Iris pigment epithelial cell (primary cell): Measurements from ENCODE around the gene CLDN3.

Source experiments
- DNase-seq: peaks from one replicate; pipeline ENCODE4 v3.0.0-alpha.2; 2011; ENCODE audit warnings: low read depth

The CLDN3 gene

DNA sequence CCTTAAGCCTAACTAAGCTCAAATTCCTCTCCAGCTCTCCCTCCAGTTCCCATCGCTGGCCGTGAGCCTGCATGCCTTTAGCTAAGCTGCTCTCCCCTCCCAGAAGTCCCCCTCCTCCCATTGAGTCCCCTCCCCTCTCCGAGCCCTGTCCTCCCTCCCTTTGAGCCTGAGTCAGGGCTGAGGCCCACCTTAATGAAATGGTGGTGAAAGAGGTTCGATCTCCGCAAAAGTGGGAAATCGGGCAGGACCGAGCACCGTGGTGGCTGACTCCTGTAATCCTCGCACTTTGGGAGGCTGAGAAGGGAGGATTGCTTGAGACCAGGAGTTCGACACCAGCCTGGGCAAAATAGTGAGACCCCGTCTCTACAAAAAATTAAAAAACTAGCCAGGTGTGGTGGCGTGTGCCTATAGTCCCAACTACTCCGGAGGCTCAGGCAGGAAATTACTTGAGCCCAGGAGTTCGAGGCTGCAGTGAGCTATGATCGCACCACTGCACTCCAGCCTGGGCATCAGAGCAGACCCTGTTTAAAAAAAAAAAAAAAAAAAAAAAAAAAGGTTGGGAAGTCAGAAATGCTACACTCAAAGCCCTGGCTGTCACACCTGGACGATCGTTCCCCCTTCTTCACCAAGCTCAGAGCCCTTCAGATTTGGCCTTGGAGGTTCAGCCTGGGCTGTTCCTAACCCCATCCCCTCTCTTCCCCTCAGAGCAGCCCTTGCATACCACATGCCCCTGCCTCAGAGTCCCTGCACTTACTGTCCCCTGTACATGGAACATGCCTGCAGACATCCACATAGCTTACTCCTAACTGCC lies 995 bp upstream of the CLDN3 start:
- no peak for DNase-seq

DNA sequence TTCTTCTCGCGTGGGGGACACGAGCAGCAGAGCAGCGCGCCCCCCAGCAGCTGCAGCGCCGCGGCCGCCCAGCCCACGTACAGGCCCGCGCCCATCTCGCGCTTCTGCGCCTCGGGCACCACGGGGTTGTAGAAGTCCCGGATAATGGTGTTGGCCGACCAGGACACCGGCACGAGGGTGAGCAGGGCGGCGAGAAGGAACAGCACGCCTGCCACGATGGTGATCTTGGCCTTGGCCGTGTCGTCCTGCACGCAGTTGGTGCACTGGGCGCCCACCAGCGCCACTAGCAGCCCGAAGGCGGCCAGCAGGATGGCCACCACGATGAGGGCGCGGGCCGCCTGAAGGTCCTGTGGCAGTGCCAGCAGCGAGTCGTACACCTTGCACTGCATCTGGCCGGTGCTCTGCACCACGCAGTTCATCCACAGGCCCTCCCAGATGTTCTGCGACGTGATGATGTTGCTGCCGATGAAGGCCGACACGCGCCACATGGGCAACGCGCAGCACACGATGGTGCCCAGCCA lies 529 bp downstream of the CLDN3 start:
- no peak for DNase-seq

DNA sequence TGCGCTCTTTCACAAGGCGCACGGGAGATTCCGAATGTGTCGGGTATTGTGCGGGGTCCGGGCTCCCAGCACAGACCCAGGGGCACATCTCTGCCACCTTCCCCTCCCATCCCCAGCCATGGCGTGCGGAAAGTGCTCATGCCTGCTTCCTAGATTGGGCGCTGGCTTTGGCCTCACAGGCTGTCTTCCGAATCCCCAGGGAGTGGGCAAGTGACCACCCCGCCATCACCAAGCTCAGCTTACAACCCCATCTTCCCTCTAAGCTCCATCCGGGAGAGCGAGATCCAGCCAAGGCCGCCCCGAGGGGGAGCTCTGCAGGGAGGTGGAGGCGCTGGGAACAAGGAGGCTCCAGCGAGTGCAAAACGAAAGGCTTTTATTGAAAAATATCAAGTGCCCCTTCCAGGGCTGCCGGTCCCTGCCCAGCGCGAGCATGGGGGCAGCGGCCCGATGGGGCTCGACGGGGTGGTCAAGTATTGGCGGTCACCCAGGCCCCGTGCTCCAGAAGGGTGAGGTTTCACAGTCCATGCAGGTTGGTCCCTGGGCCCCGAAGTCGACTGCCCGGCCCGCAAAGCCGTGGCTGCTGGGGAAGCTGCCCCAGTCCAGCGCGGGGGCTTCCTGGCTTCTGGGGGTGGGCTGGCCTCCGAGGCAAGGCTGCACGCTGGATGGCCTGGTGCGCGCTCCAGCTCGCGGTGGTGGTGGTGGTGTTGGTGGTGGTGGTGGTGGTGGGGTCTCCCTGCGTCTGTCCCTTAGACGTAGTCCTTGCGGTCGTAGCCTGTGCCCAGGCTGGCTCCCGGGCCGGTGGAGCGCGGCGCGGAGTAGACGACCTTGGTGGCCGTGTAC lies 1.2 kb downstream of the CLDN3 start:
- DNase-seq: no peak

DNA sequence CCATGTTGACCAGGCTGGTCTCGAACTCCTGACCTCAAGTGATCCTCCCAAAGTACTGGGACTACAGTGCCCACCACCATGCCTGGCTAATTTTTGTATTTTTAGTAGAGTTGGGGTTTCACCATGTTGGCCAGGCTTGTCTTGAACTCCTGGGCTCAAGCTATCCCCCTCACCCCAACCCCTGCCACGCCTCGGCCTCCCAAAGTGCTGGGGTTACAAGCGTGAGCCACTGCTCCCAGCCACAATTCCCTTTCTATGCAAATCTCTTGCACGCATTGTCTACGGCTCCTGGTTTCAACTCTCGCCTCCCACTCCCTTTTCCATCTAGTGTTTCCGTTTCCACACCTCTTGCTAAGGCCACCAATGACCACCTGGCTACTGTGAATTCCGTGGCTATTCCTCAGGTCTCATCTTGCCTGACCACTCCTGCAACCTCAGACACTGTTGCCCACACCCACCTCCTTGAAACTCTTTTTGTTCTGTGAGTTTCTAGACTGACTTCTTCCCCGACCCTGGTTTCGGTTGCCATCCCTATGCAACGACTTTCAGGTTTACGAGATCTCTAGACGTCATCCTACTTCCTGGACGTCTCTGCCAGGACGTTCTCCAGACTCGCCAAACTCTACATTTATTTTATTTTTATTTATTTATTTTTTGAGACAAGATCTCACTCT lies 3.4 kb downstream of the CLDN3 start:
- DNase-seq: no peak

DNA sequence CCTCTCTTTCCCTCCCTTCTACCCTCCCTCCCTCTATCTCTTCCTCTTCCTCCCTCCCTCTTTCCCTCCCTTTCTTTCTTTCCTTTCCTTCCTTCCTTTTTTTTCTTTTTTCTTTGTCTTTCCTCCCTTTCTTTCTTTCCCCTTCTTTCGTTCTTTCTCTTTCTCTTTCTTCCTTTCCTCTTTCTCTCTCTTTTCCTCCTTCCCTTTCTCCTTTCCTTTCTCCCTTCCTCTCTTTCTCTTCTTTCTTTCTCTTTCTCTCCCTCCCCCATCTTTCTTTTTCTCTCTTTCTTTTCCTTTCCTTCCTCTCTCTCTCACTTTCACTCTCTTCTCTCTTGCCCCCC lies 7.4 kb downstream of the CLDN3 start:
- no peak for DNase-seq

DNA sequence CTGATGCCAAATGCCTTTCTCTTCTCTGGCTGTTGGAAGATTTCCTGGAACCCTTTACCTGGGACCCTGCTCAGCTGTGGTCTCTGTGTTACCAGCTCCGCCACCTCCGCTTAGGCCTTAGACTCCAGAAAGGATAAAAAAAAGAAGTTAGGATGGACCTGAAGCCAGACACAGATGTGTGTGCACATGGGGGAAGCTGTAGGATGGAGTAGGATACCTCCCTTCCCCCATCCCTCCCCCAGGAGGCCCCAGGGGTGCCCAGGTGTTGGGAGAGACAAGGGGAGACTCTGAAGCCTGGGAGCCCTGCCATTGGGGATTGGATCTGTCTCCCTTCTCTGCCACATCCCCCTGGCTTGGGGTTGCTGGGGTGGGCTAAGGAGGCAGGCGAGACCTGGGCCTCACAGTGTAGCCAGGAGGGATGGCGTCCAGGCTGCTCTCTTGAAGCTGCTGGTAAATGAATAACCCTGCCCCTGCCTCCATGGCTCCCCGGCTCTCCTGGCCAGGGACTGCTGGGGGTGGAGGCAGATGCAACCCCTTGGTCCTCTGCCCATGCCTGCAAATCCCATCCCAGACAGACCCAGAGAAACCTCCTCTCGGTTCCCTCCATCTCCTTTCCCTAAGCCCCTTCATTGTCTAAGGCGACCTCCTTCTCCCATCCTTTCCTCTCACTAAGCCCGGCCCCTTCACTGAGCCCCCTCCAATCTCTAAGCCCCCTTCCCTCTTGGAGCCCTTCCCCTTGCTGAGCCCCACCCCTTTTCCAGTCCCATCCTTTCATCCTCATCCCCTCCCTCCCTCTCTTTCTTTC lies 8.0 kb downstream of the CLDN3 start:
- DNase-seq: no peak

DNA sequence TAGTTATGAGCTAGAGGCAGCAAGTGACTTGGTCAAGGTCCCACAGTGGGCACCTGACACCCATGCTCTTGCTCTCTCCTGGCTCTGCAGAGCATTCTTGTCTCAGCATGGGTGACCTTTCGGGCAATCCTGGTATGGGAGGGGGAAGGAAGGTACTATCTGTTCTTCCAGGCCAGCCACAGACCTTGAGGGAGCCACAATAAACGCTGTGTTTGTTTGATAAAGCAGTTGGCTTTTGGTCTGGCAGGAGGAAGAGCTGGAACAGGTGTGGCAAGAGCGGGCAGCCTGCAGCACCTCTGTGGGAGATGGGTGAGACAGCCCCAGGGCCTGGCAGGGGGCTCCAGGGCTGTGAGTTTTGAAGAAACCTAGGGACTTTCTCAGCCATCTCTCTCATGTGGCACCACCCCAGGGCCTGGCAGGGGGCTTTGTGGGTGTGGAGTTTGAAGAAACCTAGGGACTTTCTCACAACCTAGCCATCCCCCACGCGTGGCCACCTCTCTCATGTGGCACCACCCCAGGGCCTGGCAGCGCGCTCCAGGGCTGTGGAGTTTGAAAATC lies 11.4 kb downstream of the CLDN3 start:
- no peak for DNase-seq

DNA sequence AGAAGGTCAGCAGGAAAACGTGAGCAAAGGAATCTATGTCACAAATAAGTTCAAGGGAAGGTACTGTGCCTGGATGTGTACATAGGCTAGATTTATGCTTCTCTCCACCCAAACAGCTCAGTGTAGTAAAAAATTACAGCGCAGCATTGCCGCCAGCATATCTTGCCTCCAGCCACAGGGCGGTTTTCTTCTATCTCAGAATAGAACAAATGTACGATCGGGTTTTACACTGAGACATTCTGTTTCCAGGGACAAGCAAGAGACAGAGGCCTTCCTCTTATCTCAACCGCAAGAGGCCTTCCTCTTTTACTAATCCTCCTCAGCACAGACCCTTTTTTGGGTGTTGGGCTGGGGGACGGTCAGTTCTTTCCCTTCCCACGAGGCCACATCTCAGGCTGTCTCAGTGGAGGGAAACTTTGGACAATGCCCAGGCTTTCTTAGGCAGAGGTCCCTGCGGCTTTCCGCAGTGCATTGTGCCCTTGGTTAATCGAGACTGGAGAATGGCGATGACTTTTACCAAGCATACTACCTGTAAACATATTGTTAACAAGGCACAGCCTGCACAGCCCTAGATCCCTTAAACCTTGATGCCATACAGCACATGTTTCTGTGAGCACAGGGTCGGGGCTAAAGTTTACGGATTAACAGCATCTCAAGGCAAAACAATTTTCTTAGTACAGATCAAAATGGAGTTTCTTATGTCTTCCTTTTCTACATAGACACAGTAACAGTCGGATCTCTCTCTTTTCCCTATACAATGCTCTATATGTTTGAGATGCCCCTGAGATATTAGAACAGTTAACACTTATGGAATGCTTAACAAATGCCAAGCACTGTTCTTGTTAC lies 19.9 kb downstream of the CLDN3 start:
- DNase-seq: no peak

DNA sequence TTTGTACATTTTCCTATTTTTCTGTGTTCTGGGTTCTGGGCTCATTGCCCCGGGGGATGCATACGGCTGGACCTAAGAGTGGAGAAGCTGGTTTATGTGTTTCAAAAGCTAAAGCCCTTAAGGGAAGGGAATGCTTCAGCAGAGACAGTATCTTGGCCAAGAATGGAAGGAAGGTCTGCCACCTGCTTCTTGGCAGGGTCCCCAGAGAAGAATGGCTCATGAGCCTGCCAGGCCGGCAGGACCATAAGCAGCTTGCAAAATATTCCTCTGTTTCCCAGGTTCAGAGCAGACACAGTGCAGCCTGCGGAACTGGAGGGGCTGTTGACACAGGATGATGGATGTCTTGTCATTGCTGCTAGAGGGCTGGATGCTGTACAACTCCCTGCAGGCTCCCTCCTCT lies 23.7 kb downstream of the CLDN3 start:
- DNase-seq: no peak

DNA sequence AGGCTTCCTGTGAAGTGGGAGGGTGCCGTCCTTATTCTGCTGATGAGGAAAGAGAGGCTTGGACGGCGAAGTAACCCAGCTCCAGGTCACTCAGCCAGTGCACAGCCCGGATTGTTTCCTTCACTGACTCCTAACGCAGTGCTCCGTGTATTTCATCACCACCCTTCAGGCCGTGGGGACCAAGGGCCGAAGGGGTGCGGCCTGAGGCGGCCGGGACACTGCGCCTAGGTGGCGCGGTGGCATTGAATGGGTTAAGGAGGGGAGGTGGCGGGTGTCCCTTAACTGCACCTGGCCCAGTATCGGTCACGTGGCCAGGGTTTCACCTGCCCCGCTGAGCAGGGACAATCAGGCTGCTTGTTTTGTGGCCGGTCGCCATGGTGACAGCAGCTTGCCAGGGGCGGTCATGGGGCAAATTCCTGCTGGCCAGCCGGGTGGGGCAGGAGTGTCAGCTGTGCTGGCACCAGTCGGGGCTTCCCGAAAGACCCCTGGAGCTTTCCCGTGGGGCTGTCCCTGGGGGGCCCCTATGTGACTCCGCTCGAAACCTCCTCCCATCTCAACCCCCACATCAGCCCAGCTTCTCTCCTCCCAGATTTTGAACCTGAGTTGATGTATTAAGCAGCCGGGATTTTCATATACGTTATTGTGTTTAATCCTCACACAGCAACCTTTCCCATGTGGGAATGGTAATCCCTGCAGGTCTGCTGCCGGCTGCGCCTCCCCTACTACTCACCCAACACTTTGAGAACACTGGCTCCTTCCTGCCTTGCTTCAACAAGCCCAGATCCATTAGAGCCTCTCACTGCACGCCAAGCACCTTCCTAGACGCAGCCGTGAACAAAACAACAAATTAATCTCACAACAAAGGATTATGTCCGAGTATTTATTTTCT lies 27.1 kb downstream of the CLDN3 start:
- no peak for DNase-seq

DNA sequence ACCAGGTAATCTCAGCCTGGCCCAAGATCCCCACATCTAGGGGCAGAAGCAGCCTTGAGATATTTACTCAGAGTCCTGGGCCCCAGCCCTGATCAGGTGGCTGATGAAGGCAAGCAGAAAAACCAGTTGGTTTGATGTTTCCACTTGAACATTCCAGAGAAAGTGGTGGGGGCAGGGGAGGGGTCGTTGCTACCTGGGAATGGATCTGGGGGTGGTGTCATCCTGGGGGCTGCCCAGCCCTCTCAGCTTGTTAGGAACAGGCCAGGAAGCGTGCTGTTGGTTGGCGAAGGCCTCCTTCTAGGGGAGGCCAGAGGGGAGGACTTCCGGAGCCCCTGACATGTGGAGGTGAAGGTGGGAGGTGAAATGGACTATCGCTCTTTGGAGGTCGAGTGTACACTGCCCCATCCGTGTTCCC lies 27.7 kb downstream of the CLDN3 start:
- DNase-seq: no peak

DNA sequence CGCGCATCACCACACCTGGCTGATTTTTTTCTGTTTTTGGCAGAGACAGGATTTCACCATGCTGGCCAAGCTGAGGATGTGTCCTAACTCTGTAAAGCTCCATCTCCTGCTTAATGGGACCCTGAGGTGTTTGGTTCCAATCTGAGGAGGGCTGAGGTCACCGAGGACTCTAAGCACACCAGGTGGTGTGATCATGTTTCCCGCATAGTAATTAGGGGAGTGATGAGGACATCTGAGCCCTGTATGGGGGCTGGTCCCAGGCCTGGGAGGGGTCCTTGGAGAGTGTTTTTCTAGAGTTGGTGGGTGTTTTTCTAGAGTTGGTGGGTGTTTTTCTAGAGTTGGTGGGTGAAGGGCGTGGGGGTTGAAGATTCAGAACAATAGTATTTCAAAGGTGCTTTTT lies 28.5 kb downstream of the CLDN3 start:
- DNase-seq: no peak

DNA sequence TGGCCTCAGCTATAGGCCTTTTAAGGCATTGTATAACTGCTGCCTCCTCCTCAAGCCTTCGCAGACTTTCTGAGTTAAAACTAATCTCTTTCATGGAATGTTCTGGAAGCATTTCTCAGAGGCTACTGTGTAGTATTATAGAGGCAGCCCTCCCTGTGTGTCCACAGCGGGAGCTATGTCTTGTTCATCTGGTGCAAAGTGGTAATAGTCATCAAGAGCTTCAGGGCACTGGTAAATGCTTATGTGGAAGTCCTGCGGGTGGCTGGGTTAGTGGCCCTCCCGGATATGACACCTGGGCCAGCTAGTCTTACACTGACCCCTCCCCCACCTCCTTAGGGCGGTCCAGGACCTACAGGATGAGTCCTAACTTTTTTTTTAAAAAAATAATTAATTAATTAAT lies 29.3 kb downstream of the CLDN3 start:
- no peak for DNase-seq

DNA sequence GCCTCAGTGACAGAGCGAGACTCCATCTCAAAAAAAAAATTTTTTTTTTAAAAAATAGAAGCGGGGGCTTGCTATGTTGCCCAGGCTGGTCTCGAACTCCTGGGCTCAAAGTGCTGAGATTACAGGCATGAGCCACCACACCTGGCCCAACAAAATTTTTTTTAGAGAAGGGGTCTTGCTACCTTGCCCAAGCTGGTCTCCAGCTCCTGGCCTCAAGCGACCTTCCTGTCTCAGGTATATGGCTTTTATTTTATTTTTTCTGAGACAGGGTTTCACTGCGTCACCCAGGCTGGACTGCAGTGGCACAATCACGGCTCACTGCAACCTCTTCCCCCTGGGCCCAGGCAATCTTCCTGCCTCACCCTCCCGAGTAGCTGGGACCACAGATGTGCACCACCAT lies 29.9 kb downstream of the CLDN3 start:
- DNase-seq: no peak

DNA sequence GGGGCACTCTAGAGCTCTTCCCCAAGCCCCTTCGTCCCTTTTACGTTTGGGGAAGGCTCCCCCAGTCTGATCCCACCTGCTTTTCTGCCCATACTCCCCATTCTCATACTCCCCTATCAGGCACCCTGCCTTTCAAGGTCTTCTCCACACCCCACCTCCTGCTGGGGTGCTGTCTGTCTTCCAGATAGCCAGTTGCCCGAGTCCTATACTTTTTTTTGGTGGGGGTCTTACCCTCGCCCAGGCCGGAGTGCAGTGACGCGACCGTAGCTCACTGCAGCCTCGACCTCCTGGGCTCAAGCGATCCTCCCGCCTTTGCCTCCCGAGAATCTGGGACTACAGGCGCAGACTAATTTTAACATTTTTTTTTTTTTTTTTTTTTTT lies 30.7 kb downstream of the CLDN3 start:
- no peak for DNase-seq

DNA sequence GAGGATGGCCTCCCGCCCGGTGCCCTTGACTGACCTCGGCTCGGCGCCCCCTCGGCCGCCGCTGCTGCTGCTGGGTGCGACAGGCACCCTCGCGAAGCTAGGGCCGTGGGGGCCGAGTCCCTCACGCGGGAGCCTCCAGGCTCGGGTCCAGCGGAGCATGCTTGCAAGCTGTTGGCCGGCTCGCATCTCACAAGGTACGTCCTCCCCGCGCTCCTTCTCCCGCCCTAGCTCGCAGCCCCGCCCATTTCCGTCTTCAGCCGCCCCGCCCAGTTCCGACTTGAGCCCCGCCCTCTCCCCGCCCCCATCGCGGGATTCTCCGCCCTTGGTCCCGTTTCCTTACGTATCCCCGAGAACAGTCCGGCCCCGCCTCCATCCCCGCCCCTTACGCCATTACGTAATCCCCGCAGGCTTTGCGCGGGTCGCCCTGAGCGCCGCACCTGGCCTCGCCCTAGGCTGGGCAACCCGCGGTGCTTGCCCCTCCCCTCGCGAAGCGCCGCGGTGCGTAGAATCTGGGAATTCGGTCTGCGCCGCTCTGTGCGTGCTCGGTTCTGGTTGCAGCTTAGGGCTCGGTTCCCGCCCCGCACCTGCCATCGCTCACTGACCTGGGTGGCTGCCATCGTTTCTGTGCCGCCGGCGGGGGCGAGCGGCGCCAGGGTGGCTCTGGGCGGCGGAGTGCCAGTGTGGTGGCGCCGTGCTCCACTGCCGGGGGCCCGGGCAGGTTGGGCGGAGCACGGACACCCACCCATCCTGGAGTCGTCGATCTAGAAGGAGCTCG lies 31.3 kb downstream of the CLDN3 start, which contains the start of gene ABHD11:
ABHD11 (minus strand) TSS at position 191 of the 775 bp plus-strand sequence; CDS start at position 159, 32 bp downstream.
- DNase-seq: peak; percentile 96

DNA sequence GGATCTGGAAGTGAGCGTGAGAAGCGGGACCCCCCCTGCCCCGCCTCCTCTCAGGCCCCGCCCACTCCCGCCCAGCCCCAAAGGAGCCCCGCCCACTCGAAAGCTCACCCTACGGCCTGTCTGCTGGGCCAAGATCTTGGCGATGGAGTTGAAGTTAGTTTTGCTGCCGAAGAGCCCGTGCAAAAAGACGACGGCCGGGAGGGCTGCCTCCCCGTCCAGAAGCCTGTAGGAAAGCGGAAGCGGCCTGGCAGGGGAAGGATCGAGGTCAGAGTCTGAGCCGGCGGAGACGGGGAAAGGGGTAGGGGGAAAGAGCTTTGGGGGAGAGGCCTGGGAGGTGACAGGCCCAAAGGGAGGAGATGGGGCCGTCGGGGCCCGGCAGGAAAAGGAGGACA lies 31.9 kb downstream of the CLDN3 start:
- peak; percentile 58 for DNase-seq

DNA sequence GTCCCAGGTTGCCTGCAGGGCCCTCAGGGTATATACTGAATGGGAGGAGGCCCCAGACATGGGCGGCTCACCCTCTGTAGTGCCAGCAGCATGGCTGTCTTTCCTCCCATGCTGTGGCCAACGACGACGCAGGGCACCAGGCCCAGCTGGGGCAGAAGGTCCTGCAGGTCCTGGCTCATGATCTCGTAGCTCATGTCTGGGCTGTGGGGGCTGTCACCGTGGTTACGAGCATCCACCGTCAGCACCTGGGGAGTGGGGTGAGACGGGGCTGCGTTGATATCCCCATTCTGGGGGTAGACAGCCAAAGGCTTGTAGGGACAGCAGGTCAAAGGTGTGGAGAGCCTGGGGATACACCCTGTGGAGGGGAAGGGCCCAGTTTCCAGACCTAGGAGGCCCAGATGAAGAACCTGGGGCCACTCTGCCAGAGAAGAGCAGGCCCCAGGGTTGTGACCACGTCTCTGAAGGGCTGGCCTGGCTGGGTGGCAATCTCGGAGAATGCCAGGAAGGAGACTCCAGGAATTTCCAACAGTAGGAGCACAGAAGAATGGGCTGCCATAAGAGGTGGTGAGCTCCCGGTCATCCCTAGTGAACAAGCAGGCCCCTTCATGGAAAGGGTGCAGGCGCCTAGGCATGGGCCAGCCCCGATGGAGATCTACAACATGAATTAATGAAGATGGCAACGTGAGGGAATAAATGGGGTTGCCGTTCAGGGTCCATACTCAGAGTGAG lies 32.4 kb downstream of the CLDN3 start:
- DNase-seq: no peak
